H9 (cell line): ENCODE measurements around the gene MRI1. TPM values are rescaled to one million over a fixed set of nuclear protein-coding genes. Genes with fewer than 3 reads are reported as not detected.

Experiments
- DNase-seq: peaks from one replicate; pipeline ENCODE4 v3.0.0-alpha.2; 2017
- H2AFZ ChIP-seq: one replicate; pipeline ENCODE4 v1.6.1; 2013; ENCODE audit warnings: mild to moderate bottlenecking, low read length, control low read depth, moderate library complexity
- H2AK5ac ChIP-seq: 2 replicates; pipeline ENCODE4 v1.6.1; 2013; ENCODE audit warnings: low read length, control low read depth, mixed read lengths; ENCODE audit not compliant: insufficient read length
- H2BK120ac ChIP-seq: one replicate; pipeline ENCODE4 v1.6.1; 2013; ENCODE audit warnings: low read depth, mild to moderate bottlenecking, low read length, control low read depth, inconsistent platforms; ENCODE audit not compliant: poor library complexity, severe bottlenecking
- H2BK12ac ChIP-seq: 2 replicates; pipeline ENCODE4 v1.6.1; 2013; ENCODE audit warnings: low read length, control low read depth, mixed read lengths, low read depth; ENCODE audit not compliant: insufficient read length
- H2BK15ac ChIP-seq: 2 replicates; pipeline ENCODE4 v1.6.1; 2013; ENCODE audit warnings: low read depth, low read length, control low read depth
- H2BK20ac ChIP-seq: one replicate; pipeline ENCODE4 v1.6.1; 2013; ENCODE audit warnings: low read depth, mild to moderate bottlenecking, low read length, control low read depth, inconsistent platforms; ENCODE audit not compliant: poor library complexity, severe bottlenecking
- H2BK5ac ChIP-seq: 2 replicates; pipeline ENCODE4 v1.6.1; 2013; ENCODE audit warnings: low read length, control low read depth, mixed read lengths; ENCODE audit not compliant: insufficient read length
- H3K14ac ChIP-seq: 2 replicates; pipeline ENCODE4 v1.6.1; 2013; ENCODE audit warnings: low read length, control low read depth; ENCODE audit not compliant: insufficient read depth
- H3K18ac ChIP-seq: 2 replicates; pipeline ENCODE4 v1.6.1; 2013; ENCODE audit warnings: low read depth, mild to moderate bottlenecking, mixed read lengths, low read length, control low read depth; ENCODE audit not compliant: insufficient read length
- H3K23ac ChIP-seq: 2 replicates; pipeline ENCODE4 v1.6.1; 2013; ENCODE audit warnings: low read length, control low read depth, mixed read lengths, low read depth; ENCODE audit not compliant: insufficient read length
- H3K23me2 ChIP-seq: 2 replicates; pipeline ENCODE4 v1.6.1; 2013; ENCODE audit warnings: low read depth, mild to moderate bottlenecking, mixed read lengths, low read length, control low read depth; ENCODE audit not compliant: insufficient read length, poor library complexity, severe bottlenecking
- H3K27ac ChIP-seq: 2 replicates; pipeline ENCODE4 v1.5.1; 2013; ENCODE audit warnings: low read length, control low read depth, mixed read lengths, low read depth; ENCODE audit not compliant: insufficient read length
- H3K27me3 ChIP-seq: 2 replicates; pipeline ENCODE4 v1.6.1; 2013; ENCODE audit warnings: low read length, control low read depth, inconsistent platforms; ENCODE audit not compliant: insufficient read depth
- H3K4ac ChIP-seq: 2 replicates; pipeline ENCODE4 v1.6.1; 2013; ENCODE audit warnings: low read depth, mild to moderate bottlenecking, control low read depth, inconsistent platforms, low read length, moderate library complexity
- H3K4me1 ChIP-seq: 2 replicates; pipeline ENCODE4 v1.6.1; 2013; ENCODE audit warnings: low read length, control low read depth, inconsistent platforms; ENCODE audit not compliant: insufficient read depth
- H3K4me2 ChIP-seq: 2 replicates; pipeline ENCODE4 v1.6.1; 2013; ENCODE audit warnings: low read length, control low read depth, mixed read lengths; ENCODE audit not compliant: insufficient read length, insufficient read depth
- H3K56ac ChIP-seq: 2 replicates; pipeline ENCODE4 v1.6.1; 2013; ENCODE audit warnings: low read depth, mild to moderate bottlenecking, mixed read lengths, low read length, control low read depth; ENCODE audit not compliant: insufficient read length
- H3K79me1 ChIP-seq: 2 replicates; pipeline ENCODE4 v1.6.1; 2013; ENCODE audit warnings: low read depth, mild to moderate bottlenecking, moderate library complexity, low read length, control low read depth, inconsistent platforms; ENCODE audit not compliant: insufficient read depth, poor library complexity, severe bottlenecking
- H3K79me2 ChIP-seq: 2 replicates; pipeline ENCODE4 v1.6.1; 2013; ENCODE audit warnings: low read length, control low read depth, inconsistent platforms; ENCODE audit not compliant: insufficient read depth
- H3K9ac ChIP-seq: 2 replicates; pipeline ENCODE4 v1.6.1; 2013; ENCODE audit warnings: low read length, control low read depth, mixed read lengths; ENCODE audit not compliant: insufficient read length; ENCODE audit errors: extremely low read depth
- H3K9me3 ChIP-seq: one replicate; pipeline ENCODE4 v1.6.1; 2013; ENCODE audit warnings: low read depth, low read length, inconsistent platforms; ENCODE audit not compliant: control insufficient read depth
- H3T11ph ChIP-seq: one replicate; pipeline ENCODE4 v1.6.1; 2013; ENCODE audit warnings: mild to moderate bottlenecking, low read length, control low read depth, inconsistent platforms
- H4K20me1 ChIP-seq: one replicate; pipeline ENCODE4 v1.6.1; 2013; ENCODE audit not compliant: control insufficient read depth, insufficient read length, insufficient read depth
- H4K5ac ChIP-seq: 2 replicates; pipeline ENCODE4 v1.6.1; 2013; ENCODE audit warnings: low read depth, mild to moderate bottlenecking, mixed read lengths, low read length, control low read depth; ENCODE audit not compliant: insufficient read length
- H4K8ac ChIP-seq: replicated peaks from 2 replicates; pipeline ENCODE4 v1.6.1; 2013; ENCODE audit warnings: low read length, control low read depth, mixed read lengths, low read depth; ENCODE audit not compliant: insufficient read length
- H4K91ac ChIP-seq: 2 replicates; pipeline ENCODE4 v1.6.1; 2013; ENCODE audit warnings: low read depth, mild to moderate bottlenecking, moderate library complexity, mixed read lengths, low read length, control low read depth; ENCODE audit not compliant: insufficient read length
- H3K27ac Mint-ChIP-seq, 3 experiments: 2 replicates in 2 of 3; 3 replicates in 1 of 3; pipeline ENCODE4 v1.8.0; 2020 to 2021; ENCODE audit warnings: mixed read lengths in 3 of 3, mild to moderate bottlenecking in 1 of 3, moderate library complexity in 1 of 3
- H3K27me3 Mint-ChIP-seq: 2 replicates; pipeline ENCODE4 v1.8.0; 2021; ENCODE audit warnings: low read depth, mild to moderate bottlenecking, moderate library complexity, mixed read lengths
- H3K36me3 Mint-ChIP-seq, 3 experiments: 2 replicates in 2 of 3; 3 replicates in 1 of 3; pipeline ENCODE4 v1.8.0; 2020 to 2021; ENCODE audit warnings: low read depth in 3 of 3, mixed read lengths in 3 of 3; ENCODE audit not compliant: insufficient read depth in 1 of 3
- H3K4me1 Mint-ChIP-seq, 2 experiments: 2 replicates each; pipeline ENCODE4 v1.8.0; 2020; ENCODE audit warnings: mixed read lengths in 2 of 2
- H3K4me3 Mint-ChIP-seq, 2 experiments: 2 replicates in 1 of 2; 3 replicates in 1 of 2; pipeline ENCODE4 v1.8.0; 2020 to 2021; ENCODE audit warnings: mild to moderate bottlenecking in 2 of 2, mixed read lengths in 2 of 2, moderate library complexity in 1 of 2
- H3K9me3 Mint-ChIP-seq, 2 experiments: 2 replicates in 1 of 2; 3 replicates in 1 of 2; pipeline ENCODE4 v1.8.0; 2020; ENCODE audit warnings: mild to moderate bottlenecking in 2 of 2, mixed read lengths in 2 of 2, moderate library complexity in 1 of 2
- WGBS: extraction: QIAGEN DNeasy Blood & Tissue Kit; methylation state at CpG from one replicate; pipeline ENCODE4 v1.1.7; 2013; ENCODE audit warnings: missing lambda C conversion rate, low lambda C conversion rate, mixed read lengths; ENCODE audit not compliant: insufficient read length; ENCODE audit errors: extremely low coverage; 5-methylcytosine and 5-hydroxymethylcytosine counted together
- total RNA-seq: library from RNA; stranded (reverse); gene quantifications from 2 replicates; pipeline ENCODE4 v1.2.1, GENCODE V29; 2021
- TF ChIP-seq, protein P1 (sequence below): fragments of 200-600 bp; sonication (generic); conservative IDR thresholded peaks from 3 replicates; pipeline ENCODE4 v1.8.0; 2021; ENCODE audit warnings: antibody characterized with exemption, mild to moderate bottlenecking

Gene MRI1
- total RNA-seq, 1 experiment from 2014 or later, result 19.5 TPM

DNA sequence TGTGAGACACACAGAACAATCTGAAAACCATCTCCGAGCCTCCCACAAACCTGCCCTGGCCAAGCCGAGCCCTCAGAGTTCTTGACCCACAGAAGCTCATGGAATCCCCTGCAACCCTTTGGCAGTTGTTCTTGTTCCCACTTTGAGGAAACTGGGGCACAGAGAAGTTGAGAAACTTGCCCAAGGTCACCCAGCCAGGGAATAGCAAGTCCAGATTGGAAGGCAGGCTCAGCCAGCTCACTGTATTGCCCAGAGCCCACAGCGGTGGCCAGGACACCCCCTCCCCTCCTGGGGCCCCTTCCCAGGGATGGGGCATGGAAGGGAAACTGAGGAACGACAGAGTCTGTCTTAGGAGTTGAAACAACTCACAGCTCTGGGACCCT lies 32.7 kb downstream of the MRI1 start:
- no peak overlapping the region for H3K9ac ChIP-seq
- Mint-ChIP-seq H3K9me3 (no peaks in the 10 kb centered on the region), H3K4me3 (peak overlapping the region; percentile 89 to 97), H3K27ac (peak overlapping the region in 1 of 3 experiments; percentile 80; a peak in 2 of 7 replicates), H3K36me3 (peaks cover 10 to 22% (median 19%) of the 10 kb centered on the region in 3 experiments; a peak in 6 of 7 replicates), H3K27me3 (no peaks in the 10 kb centered on the region; the same call in 1 of the 2 replicates), H3K4me1 (peaks cover 15 to 17% of the 10 kb centered on the region in 2 experiments)
- no peak overlapping the region; the same call in 1 of the 2 replicates for H3K4ac ChIP-seq
- no peak overlapping the region for H2AK5ac ChIP-seq
- H3K27me3 ChIP-seq, result no peaks in the 10 kb centered on the region
- H2BK20ac ChIP-seq, result no peak overlapping the region
- H2BK12ac ChIP-seq, result no peak overlapping the region
- no peak overlapping the region for H3T11ph ChIP-seq
- H2BK15ac ChIP-seq, result no peak overlapping the region
- H3K27ac ChIP-seq, result no peak overlapping the region
- H3K23me2 ChIP-seq, result peaks cover 5% of the 10 kb centered on the region
- TF ChIP-seq, protein P1, sequence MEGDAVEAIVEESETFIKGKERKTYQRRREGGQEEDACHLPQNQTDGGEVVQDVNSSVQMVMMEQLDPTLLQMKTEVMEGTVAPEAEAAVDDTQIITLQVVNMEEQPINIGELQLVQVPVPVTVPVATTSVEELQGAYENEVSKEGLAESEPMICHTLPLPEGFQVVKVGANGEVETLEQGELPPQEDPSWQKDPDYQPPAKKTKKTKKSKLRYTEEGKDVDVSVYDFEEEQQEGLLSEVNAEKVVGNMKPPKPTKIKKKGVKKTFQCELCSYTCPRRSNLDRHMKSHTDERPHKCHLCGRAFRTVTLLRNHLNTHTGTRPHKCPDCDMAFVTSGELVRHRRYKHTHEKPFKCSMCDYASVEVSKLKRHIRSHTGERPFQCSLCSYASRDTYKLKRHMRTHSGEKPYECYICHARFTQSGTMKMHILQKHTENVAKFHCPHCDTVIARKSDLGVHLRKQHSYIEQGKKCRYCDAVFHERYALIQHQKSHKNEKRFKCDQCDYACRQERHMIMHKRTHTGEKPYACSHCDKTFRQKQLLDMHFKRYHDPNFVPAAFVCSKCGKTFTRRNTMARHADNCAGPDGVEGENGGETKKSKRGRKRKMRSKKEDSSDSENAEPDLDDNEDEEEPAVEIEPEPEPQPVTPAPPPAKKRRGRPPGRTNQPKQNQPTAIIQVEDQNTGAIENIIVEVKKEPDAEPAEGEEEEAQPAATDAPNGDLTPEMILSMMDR, result no peak
- no peak overlapping the region for H3K14ac ChIP-seq
- H3K4me2 ChIP-seq, result no peak overlapping the region
- no peak overlapping the region for H2BK5ac ChIP-seq
- no peak overlapping the region for H3K56ac ChIP-seq
- no peak overlapping the region for H2BK120ac ChIP-seq
- H4K8ac ChIP-seq, result no peak overlapping the region
- H3K4me1 ChIP-seq, result no peaks in the 10 kb centered on the region
- WGBS, result no CpG with 5 or more reads among the region's 4 CpGs
- H4K91ac ChIP-seq, result no peak overlapping the region
- no peaks in the 10 kb centered on the region for H3K79me2 ChIP-seq
- no peak overlapping the region for H2AFZ ChIP-seq
- no peak overlapping the region for H3K18ac ChIP-seq
- no peak overlapping the region for H3K23ac ChIP-seq
- H4K5ac ChIP-seq, result no peak overlapping the region
- no peak for DNase-seq
- no peaks in the 10 kb centered on the region for H4K20me1 ChIP-seq
- H3K9me3 ChIP-seq, result no peaks in the 10 kb centered on the region
- no peaks in the 10 kb centered on the region for H3K79me1 ChIP-seq
